Hematopoietic multipotent progenitor cell treated with erythropoietin and hydrocortisone succinate and interleukin-3 and kit ligand, for 8 days (in vitro differentiated cells): ENCODE data around the gene AMIGO3.
A peak's percentile ranks its signal among the peaks of the same experiment; 100 is the strongest.
"Not testable (repeated sequence)": the region's sequence is repeated elsewhere in the genome, so short reads cannot be mapped to it uniquely, and the experiment has no call there.

ENCODE experiments used
- DNase-seq: peaks from one replicate; pipeline ENCODE4 v3.0.0-alpha.2; 2015

AMIGO3 gene

GRCh38 chr3:49686769-49687423 is 32.6 kb downstream of the AMIGO3 start:
- DNase-seq: peak; percentile 93

- DNase-seq: peak; percentile 51
Observed at GRCh38 chr3:49686346-49686745, 33.1 kb downstream of the AMIGO3 start.

GRCh38 chr3:49685846-49686245 is 33.6 kb downstream of the AMIGO3 start:
- DNase-seq: not testable (repeated sequence)

- DNase-seq: not testable (repeated sequence)
Observed at GRCh38 chr3:49685103-49685502, 34.4 kb downstream of the AMIGO3 start.

- DNase-seq: not testable (repeated sequence)
Observed at GRCh38 chr3:49684453-49684852, 35.0 kb downstream of the AMIGO3 start.

GRCh38 chr3:49683162-49683561 is 36.3 kb downstream of the AMIGO3 start:
- no peak for DNase-seq

GRCh38 chr3:49681543-49681942 is 37.9 kb downstream of the AMIGO3 start:
- no peak for DNase-seq

GRCh38 chr3:49681232-49681522 is 38.3 kb downstream of the AMIGO3 start:
- no peak for DNase-seq

GRCh38 chr3:49680493-49681231 is 38.8 kb downstream of the AMIGO3 start:
- no peak for DNase-seq

GRCh38 chr3:49675912-49676311 is 43.6 kb downstream of the AMIGO3 start:
- DNase-seq: no peak

- no peak for DNase-seq
Observed at GRCh38 chr3:49674497-49674983, 44.9 kb downstream of the AMIGO3 start.

GRCh38 chr3:49673715-49674496 is 45.6 kb downstream of the AMIGO3 start, which contains the start of gene APEH:
TSS of gene APEH (plus strand) at chr3:49674351. CDS start at chr3:49674402, 51 bp downstream.
- peak; percentile 99 for DNase-seq

GRCh38 chr3:49673121-49673714 is 46.3 kb downstream of the AMIGO3 start:
- peak; percentile 96 for DNase-seq

- peak; percentile 85 for DNase-seq
Observed at GRCh38 chr3:49671291-49672288, 47.9 kb downstream of the AMIGO3 start.

- DNase-seq: no peak
Observed at GRCh38 chr3:49670940-49671290, 48.6 kb downstream of the AMIGO3 start.

- no peak for DNase-seq
Observed at GRCh38 chr3:49669352-49669751, 50.1 kb downstream of the AMIGO3 start.

GRCh38 chr3:49668861-49669260 is 50.6 kb downstream of the AMIGO3 start:
- DNase-seq: no peak

- peak; percentile 36 for DNase-seq
Observed at GRCh38 chr3:49668414-49668797, 51.1 kb downstream of the AMIGO3 start.

- no peak for DNase-seq
Observed at GRCh38 chr3:49667701-49668413, 51.6 kb downstream of the AMIGO3 start.
